IPS-15b (cell line): Measurements from ENCODE around the gene MREG.

ENCODE experiments used
- H3K27me3 ChIP-seq: one replicate; pipeline ENCODE4 v1.6.1; 2013; ENCODE audit warnings: low read length; ENCODE audit not compliant: control insufficient read depth, insufficient read depth
- H3K36me3 ChIP-seq: one replicate; pipeline ENCODE4 v1.6.1; 2013; ENCODE audit warnings: low read length; ENCODE audit not compliant: control insufficient read depth, insufficient read depth
- H3K4me1 ChIP-seq: one replicate; pipeline ENCODE4 v1.6.1; 2013; ENCODE audit warnings: mild to moderate bottlenecking, low read length; ENCODE audit not compliant: control insufficient read depth, insufficient read depth
- H3K4me3 ChIP-seq: one replicate; pipeline ENCODE4 v1.5.1; 2013; ENCODE audit warnings: low read depth, low read length
- H3K9ac ChIP-seq: one replicate; pipeline ENCODE4 v1.6.1; 2013; ENCODE audit warnings: low read depth, mild to moderate bottlenecking, low read length
- H3K9me3 ChIP-seq: one replicate; pipeline ENCODE4 v1.6.1; 2013; ENCODE audit warnings: mild to moderate bottlenecking, low read length; ENCODE audit not compliant: control insufficient read depth, insufficient read depth

MREG gene

DNA sequence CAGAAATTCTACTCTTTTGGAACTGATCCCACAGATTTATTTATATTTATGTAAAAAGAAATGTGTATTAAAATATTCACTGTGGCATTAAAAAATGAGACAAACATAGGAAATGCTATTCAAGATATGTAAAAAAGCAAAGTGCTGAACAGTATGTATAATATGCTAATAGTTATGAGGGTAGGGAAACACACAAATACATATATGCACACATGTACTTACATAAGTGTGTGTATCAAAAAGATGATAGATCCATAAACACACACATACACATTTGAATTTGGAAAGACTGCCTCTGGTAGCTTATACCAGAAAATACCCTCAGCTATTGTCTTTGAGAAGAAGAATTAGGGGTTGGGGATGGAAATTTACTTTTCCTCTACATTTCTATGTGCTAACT is 103.2 kb downstream of the MREG start:
- Histone ChIP-seq H3K9me3 (no peaks in the 10 kb centered on the region), H3K36me3 (no peaks in the 10 kb centered on the region), H3K4me3 (no peak overlapping the region), H3K27me3 (no peaks in the 10 kb centered on the region), H3K4me1 (no peaks in the 10 kb centered on the region), H3K9ac (no peak overlapping the region)

DNA sequence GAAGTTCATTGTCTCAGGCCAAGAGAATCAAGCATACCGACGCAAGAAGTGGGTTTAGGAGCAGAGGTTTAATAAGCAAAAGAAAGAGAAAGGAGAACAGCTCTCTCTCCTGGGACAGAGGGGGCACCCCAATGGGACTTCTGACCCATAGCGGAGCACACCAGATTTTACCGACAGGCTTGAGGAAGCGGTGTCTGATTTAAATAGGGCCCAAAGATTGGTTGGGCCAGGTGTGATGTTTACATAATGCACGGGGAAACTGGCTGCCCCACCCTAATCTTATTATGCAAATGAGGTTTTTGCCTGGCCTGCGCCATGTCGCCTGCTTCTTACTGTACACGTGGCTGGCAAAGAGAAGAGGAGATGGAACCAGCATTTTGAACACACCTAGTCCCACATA is 106.2 kb downstream of the MREG start:
- H3K9ac ChIP-seq: no peak overlapping the region
- no peaks in the 10 kb centered on the region for H3K36me3 ChIP-seq
- no peak overlapping the region for H3K4me3 ChIP-seq
- no peaks in the 10 kb centered on the region for H3K27me3 ChIP-seq
- no peaks in the 10 kb centered on the region for H3K4me1 ChIP-seq
- no peaks in the 10 kb centered on the region for H3K9me3 ChIP-seq

DNA sequence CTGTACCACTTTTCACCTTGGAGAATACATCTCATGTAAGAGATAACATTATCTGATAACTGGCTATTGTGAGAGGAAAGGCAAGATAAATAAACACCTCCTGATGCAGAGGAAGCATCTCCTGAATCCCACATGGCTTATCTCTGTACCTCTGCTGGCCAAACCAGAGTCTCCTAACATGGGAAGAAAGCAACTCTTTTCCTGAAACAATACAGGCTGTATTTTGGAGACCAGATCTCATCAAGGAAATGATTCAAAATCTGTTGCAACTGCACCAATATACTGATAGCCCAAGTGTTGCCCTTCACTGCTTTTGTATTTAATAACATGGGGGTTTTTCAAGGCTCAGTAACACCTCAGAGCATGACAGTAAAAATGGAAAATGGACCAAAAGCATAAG is 106.9 kb downstream of the MREG start:
- Histone ChIP-seq H3K4me3 (no peak overlapping the region), H3K9ac (no peak overlapping the region), H3K36me3 (no peaks in the 10 kb centered on the region), H3K9me3 (no peaks in the 10 kb centered on the region), H3K27me3 (no peaks in the 10 kb centered on the region), H3K4me1 (no peaks in the 10 kb centered on the region)

DNA sequence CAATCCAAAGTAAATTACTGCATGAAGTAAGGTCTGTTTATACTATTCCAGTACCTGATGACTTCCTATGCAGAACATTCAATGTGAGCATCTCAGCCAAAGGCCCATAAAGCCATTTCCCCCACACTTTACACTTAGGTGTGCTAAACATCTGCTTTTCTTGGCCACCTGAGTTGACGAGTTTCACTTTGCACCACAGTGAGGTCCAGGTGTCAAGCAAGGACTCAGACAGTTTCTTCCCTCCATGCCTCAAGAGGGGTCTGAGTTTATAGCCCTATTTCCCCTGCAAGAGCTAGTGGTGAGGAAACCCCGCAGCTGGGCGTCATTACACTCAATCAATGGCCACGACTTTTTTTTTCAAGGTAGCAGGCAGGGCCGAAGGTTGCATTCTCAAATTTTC is 107.7 kb downstream of the MREG start:
- Histone ChIP-seq H3K4me1 (no peaks in the 10 kb centered on the region), H3K27me3 (no peaks in the 10 kb centered on the region), H3K36me3 (no peaks in the 10 kb centered on the region), H3K9me3 (no peaks in the 10 kb centered on the region), H3K9ac (no peak overlapping the region), H3K4me3 (no peak overlapping the region)

DNA sequence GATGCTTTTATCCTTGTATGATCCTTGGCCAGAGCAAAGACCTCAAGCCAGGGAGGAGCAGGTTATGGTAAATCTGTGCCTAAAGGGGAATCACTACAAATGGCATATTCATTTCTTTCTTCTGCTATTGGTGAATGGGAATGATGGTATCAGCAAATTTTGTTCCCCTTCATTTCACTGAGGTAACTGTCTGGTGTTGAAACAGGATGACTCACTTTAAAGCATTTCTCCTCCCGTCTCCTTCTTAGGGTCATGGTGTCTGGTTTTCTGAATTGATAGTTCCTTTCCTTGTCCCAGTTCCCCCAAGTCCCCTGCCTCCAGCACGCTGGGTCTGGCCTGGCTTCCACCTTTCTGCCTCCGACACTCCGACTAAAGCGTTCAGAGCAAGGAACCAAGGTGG is 109.2 kb downstream of the MREG start:
- H3K9me3 ChIP-seq: no peaks in the 10 kb centered on the region
- H3K27me3 ChIP-seq: no peaks in the 10 kb centered on the region
- H3K9ac ChIP-seq: no peak overlapping the region
- no peaks in the 10 kb centered on the region for H3K4me1 ChIP-seq
- H3K4me3 ChIP-seq: no peak overlapping the region
- H3K36me3 ChIP-seq: no peaks in the 10 kb centered on the region

DNA sequence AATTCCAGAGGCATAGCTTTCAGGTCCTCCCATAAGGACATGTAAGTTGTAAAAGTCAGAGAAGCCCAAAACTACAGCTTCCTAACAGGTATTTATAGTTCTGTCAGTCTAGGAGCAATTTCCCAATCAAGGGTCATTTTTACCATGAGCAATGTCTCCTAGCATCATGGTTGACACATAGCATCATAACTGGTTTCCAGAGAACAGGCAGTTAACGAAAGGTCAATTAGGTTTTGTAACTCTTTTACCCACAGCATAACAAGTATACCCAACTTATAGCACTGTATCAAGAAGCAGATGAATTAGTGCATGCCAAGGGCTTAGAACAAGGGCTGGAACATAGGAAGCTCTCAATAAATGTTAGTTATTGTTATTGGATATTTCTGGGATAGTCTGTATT is 110.1 kb downstream of the MREG start:
- Histone ChIP-seq H3K4me1 (no peaks in the 10 kb centered on the region), H3K4me3 (no peak overlapping the region), H3K9me3 (no peaks in the 10 kb centered on the region), H3K27me3 (no peaks in the 10 kb centered on the region), H3K9ac (no peak overlapping the region), H3K36me3 (no peaks in the 10 kb centered on the region)

DNA sequence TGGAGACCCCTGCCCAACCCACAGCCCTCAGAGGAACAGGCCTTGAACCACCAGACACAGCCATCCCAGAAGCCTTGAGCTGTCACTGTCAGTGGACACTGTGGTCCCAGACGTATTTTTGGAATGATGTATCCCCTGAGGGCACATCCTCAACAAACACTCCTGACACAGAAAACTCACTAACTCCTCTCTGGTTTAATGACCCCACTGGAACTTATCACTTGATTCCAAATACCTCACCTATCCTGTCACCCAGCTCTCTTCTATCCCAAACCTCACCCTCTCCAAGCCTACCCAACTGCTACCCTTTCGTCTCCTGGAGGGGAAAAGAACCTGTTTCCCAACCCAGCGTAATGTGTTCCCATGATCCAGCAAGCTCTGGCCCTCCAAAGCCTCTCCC is 111.6 kb downstream of the MREG start:
- no peak overlapping the region for H3K9ac ChIP-seq
- no peaks in the 10 kb centered on the region for H3K4me1 ChIP-seq
- H3K36me3 ChIP-seq: no peaks in the 10 kb centered on the region
- H3K27me3 ChIP-seq: no peaks in the 10 kb centered on the region
- no peak overlapping the region for H3K4me3 ChIP-seq
- H3K9me3 ChIP-seq: no peaks in the 10 kb centered on the region

DNA sequence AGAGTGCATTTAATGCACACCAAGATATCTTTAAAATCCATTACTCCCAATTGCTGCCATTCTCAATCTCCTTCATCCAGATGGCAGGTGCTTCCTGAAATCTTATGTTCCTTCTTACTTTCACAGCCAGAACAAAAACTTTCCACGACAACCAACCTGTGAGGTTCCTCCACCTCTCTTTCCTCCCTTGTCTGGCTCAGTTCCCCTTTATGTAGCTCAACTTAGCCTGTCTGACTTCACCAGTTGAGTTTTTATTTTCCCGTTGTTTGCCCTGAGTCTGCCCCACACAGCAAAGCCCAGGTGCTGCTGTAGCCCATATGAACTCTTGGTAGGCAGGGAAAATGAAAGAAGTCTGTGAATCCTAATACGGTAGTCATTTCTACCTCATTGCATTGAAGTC is 112.5 kb downstream of the MREG start:
- Histone ChIP-seq H3K4me3 (no peak overlapping the region), H3K9ac (no peak overlapping the region), H3K9me3 (no peaks in the 10 kb centered on the region), H3K36me3 (no peaks in the 10 kb centered on the region), H3K4me1 (no peaks in the 10 kb centered on the region), H3K27me3 (no peaks in the 10 kb centered on the region)

DNA sequence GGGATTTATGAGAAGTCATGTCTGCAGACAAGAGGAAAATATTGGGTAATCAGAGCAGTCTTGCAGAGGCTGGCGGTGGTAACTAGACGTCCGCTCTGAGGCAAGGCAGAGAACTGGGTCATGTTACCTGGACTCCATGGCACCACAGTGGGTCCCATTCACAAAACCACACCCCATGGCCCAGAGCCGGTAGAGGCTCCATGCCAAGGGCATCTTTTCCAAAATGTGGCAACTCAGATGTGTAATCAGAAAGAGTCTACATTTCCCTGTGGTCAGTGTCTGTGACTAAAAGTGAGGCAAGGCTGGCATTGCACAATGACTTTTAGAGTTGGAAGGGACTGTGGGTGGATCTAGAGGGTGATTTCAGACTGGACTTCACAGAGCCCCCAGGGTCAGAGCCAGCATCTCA is 113.1 kb downstream of the MREG start:
- Histone ChIP-seq H3K4me1 (no peaks in the 10 kb centered on the region), H3K4me3 (no peak overlapping the region), H3K27me3 (no peaks in the 10 kb centered on the region), H3K36me3 (no peaks in the 10 kb centered on the region), H3K9ac (no peak overlapping the region), H3K9me3 (no peaks in the 10 kb centered on the region)

DNA sequence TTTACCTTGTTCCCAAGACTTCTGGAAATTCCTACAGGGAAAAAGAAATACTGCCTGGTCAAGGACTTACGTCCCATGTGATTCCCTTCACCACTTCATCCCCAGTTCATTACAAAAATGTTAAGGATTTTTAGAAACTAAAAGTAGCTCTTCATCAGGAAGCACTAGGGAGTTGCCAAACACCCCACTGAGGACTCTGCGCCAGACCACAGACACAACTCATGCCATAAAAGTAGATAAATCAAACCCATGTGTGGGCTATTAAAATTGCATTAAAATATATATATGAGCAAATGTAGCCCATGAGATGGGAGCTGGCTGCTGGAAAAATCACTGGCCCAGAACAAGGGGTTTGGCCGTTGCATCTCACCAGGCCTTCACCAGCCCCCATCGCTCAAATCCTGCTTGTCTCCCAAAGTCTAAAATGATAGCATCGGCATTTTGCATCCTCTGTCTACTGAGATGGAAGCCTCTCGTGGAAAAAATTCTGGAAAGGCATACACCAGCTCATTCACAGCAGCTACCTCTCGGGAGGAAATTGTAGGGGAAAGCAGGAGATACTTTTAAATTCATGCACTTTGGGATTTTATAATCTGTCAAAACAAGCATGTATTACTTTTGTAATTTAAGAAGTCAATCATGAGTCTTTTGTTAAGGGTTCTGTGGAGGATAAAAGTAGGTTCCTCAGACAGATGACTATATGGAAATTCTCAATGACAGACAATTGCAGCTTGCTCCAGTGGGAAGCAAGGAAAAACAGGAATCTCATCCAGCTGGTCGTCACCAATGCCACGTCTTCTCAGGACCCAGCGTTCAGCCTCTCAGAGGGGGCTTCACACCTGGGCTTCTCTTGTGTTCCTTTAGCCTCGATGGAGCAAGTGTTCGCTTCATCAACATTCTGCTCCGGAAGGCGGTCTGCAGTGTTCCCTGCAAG is 113.9 kb downstream of the MREG start:
- Histone ChIP-seq H3K9me3 (no peaks in the 10 kb centered on the region), H3K4me1 (no peaks in the 10 kb centered on the region), H3K27me3 (no peaks in the 10 kb centered on the region), H3K4me3 (no peak overlapping the region), H3K36me3 (no peaks in the 10 kb centered on the region), H3K9ac (no peak overlapping the region)

DNA sequence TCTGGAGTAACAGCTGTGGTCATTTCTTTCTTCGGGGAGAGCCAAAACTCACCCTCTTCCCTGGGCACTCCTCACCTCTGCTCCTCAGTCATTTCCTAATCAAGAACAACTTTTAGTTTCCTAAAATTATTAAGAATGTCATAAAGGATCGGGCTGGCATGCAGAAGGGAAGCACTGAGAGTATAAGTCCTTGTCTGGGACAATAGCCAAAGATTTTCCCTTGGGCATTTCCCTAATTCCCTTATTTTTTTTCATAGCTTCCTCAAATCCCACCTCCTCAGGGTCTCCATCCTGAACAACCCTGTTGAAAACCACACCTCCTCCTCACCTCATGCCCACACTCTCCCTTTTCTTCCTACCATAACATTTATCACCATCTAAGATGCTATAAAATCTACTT is 115.0 kb downstream of the MREG start:
- no peaks in the 10 kb centered on the region for H3K36me3 ChIP-seq
- no peaks in the 10 kb centered on the region for H3K27me3 ChIP-seq
- no peaks in the 10 kb centered on the region for H3K9me3 ChIP-seq
- no peaks in the 10 kb centered on the region for H3K4me1 ChIP-seq
- H3K4me3 ChIP-seq: no peak overlapping the region
- no peak overlapping the region for H3K9ac ChIP-seq

DNA sequence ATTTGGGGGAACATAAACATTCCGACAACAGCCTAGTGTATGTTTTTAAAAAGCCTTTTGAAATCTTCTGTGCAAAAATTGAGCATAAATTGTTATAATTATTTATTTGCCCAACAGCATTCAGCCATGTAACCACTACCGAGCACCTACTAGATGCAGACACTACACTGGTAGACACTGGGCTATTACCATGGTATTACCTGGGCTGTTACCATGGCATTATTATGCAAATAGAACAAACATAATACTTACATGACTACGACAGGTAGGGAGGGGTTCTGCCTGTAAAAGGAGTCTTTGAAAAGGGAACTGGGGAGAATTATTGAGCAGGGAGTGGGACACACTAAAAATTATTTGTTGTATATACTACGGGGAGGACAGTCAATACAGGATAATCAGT is 116.4 kb downstream of the MREG start:
- Histone ChIP-seq H3K9me3 (no peaks in the 10 kb centered on the region), H3K4me3 (no peak overlapping the region), H3K4me1 (no peaks in the 10 kb centered on the region), H3K36me3 (no peaks in the 10 kb centered on the region), H3K9ac (no peak overlapping the region), H3K27me3 (no peaks in the 10 kb centered on the region)
